ENCODE results near the gene ERBB4. TPM values are rescaled to one million over a fixed set of nuclear protein-coding genes. Genes with fewer than 3 reads are reported as not detected.

ERBB4 gene
- total RNA-seq, 1 donor from 2014 or later: 9.9 TPM

DNA sequence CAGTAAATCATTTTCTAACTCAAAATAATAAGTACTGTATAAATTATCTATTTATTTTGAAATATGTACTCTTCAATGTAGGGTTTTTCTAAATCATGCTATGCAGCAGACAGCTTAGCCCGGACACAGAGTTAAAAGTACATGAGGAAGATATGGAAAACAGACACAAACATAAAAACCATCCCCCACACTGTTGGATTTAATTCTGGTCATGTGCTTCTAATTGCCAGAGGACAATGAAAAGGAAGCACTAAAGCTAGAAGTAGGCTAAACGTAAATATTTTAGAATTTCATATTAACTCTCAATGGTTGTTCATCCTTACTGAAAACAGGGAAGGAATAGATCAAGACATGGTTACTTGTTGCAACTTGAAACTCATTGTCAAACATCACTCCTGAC is 420.7 kb downstream of the ERBB4 start:
- Mint-ChIP-seq H3K4me1 (ENCODE audit: unreplicated experiment) (no peaks in the 10 kb centered on the region), H3K4me3 (no peak overlapping the region), H3K27ac (no peak overlapping the region), H3K27me3 (no peaks in the 10 kb centered on the region), H3K9me3 (no peaks in the 10 kb centered on the region), H3K36me3 (no peaks in the 10 kb centered on the region)
- TF ChIP-seq, protein P1, sequence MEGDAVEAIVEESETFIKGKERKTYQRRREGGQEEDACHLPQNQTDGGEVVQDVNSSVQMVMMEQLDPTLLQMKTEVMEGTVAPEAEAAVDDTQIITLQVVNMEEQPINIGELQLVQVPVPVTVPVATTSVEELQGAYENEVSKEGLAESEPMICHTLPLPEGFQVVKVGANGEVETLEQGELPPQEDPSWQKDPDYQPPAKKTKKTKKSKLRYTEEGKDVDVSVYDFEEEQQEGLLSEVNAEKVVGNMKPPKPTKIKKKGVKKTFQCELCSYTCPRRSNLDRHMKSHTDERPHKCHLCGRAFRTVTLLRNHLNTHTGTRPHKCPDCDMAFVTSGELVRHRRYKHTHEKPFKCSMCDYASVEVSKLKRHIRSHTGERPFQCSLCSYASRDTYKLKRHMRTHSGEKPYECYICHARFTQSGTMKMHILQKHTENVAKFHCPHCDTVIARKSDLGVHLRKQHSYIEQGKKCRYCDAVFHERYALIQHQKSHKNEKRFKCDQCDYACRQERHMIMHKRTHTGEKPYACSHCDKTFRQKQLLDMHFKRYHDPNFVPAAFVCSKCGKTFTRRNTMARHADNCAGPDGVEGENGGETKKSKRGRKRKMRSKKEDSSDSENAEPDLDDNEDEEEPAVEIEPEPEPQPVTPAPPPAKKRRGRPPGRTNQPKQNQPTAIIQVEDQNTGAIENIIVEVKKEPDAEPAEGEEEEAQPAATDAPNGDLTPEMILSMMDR (conservative IDR thresholded peaks at IDR 0.05): no peak
- DNase-seq (ENCODE audit: extremely low spot score, unreplicated experiment): no peak

DNA sequence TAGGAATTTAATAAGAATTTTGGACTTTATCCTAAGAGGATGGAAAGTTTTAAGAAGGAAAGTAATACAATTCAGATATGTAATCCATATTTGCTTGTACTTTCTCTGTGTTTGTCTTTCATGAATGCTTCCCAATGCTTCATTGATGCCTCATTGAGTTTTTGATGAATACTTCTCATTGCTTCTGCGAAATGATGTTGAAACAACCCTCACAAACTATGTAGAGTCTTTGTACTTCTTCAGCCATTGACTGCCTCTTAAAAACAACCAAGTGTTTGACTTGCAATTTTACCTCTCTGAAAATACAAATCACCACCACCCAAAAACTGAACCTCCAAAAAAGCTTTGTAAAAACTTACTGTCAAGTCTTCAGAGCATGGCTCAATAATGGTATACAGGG is 424.1 kb downstream of the ERBB4 start:
- Mint-ChIP-seq H3K4me3 (no peak overlapping the region), H3K4me1 (ENCODE audit: unreplicated experiment) (no peaks in the 10 kb centered on the region), H3K36me3 (no peaks in the 10 kb centered on the region), H3K27me3 (no peaks in the 10 kb centered on the region), H3K9me3 (no peaks in the 10 kb centered on the region), H3K27ac (no peak overlapping the region)
- TF ChIP-seq, protein P1 (conservative IDR thresholded peaks at IDR 0.05): no peak
- no peak for DNase-seq (ENCODE audit: extremely low spot score, unreplicated experiment)

DNA sequence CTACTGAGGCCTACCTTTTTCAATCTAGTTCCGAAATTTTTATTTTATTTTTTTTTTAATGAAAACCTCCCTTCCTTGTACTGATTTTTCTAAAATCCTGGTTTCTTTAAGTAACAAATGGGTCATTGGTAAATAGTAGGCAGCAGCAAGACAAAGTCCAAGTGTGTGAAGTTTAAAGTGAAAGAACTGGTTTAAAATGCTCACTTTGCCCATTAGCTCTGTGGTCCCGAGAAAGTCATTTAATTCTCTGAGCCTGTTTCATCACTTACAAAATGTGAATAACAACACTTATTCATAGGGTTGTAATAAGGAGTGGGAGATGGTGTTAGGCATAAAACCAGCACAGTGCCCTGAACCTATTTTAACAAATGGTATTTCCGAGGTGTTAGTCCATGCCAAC is 426.2 kb downstream of the ERBB4 start:
- TF ChIP-seq, protein P1 (conservative IDR thresholded peaks at IDR 0.05): no peak
- Mint-ChIP-seq H3K36me3 (no peaks in the 10 kb centered on the region), H3K4me3 (no peak overlapping the region), H3K4me1 (ENCODE audit: unreplicated experiment) (no peaks in the 10 kb centered on the region), H3K9me3 (peaks cover 9% of the 10 kb centered on the region), H3K27me3 (no peaks in the 10 kb centered on the region), H3K27ac (no peak overlapping the region)
- no peak for DNase-seq (ENCODE audit: extremely low spot score, unreplicated experiment)

DNA sequence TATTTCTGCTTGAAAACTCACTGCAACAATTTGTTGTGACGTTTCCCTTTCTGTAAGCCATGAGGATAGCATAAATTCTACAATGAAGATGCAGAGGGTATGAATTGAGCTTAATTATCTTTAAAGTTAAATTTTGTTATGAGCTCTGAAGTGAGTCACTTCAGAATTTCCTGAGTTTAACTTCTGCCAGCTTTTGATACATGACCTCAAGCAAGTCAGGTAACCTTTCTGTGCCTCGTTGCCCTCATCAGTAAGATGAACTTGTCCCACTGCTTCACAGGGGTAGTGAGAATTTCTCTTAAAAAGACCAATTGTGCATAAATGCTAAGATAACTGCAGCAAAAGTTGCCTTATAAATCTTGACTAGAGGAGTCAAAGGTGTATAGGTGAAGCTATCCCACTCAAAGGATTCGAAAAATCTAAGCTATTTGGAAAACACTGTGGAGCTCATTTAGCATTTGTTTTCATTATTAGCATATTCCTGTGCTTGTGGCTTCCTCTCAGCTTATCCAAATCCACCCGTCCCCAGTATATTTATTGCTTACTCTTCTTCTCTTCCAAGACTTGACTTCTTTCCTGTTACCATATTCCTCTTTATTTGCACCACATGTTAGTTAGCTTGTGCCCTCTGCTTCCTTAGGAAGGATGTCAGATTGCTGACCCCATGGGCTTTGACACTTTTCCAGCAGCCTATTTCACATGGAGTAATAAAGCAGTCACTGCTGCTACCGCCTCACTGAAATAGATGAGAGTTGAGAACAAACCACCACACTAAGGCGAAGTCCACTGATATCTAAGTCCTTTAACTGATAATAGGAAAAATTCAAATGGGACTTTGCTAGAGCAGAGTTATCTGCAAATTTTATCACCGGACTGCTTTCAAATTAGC is 428.6 kb downstream of the ERBB4 start:
- no peak for DNase-seq (ENCODE audit: extremely low spot score, unreplicated experiment)
- TF ChIP-seq, protein P1 (conservative IDR thresholded peaks at IDR 0.05): no peak
- Mint-ChIP-seq H3K9me3 (peaks cover 16% of the 10 kb centered on the region), H3K4me1 (ENCODE audit: unreplicated experiment) (no peaks in the 10 kb centered on the region), H3K27ac (no peak overlapping the region), H3K36me3 (no peaks in the 10 kb centered on the region), H3K27me3 (no peaks in the 10 kb centered on the region), H3K4me3 (no peak overlapping the region)

DNA sequence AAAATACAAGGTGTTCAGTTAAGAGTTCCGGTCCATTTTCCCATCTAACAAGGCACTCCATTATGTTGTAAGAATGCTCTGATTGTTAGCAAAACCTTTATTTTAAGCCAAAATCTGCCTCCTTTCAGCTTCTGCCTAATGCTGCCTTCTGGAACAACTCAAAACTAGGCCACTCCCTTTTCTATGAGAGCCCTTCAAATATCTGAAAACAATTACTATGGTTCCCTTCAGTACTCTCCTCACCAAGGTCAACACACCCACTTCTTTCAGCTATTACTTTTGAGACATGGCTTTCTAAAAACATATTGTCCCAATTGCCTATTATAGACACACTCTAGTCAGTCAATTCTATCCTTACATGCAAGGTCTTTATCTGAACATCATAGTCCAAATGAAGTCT is 429.4 kb downstream of the ERBB4 start:
- Mint-ChIP-seq H3K4me3 (no peak overlapping the region), H3K4me1 (ENCODE audit: unreplicated experiment) (no peaks in the 10 kb centered on the region), H3K9me3 (peaks cover 16% of the 10 kb centered on the region), H3K36me3 (no peaks in the 10 kb centered on the region), H3K27me3 (no peaks in the 10 kb centered on the region), H3K27ac (no peak overlapping the region)
- TF ChIP-seq, protein P1 (conservative IDR thresholded peaks at IDR 0.05): no peak
- DNase-seq (ENCODE audit: extremely low spot score, unreplicated experiment): no peak

Data from type B pancreatic cell (in vitro differentiated cells).